PC-3 (cell line): ENCODE results near the gene MSI2. TPM values are rescaled to one million over a fixed set of nuclear protein-coding genes. Genes with fewer than 3 reads are reported as not detected.

Experiments used
- ATAC-seq: fragments of 200-7000 bp; cut with Tn5 transposase; 2 replicates; pipeline ENCODE4 v1.9.1; 2020; ENCODE audit warnings: mild to moderate bottlenecking, moderate library complexity
- BruUV-seq: library from RNA; stranded (reverse); fragments of 400-500 nt; replicated peaks from 2 replicates; lab custom pipeline; 2021; lab: Mats Ljungman, UMichigan
- CTCF ChIA-PET: fragments of 300-600 bp; sonication (Branson Sonifier 250); formaldehyde crosslinking; loops from one replicate; lab custom pipeline; 2022; ENCODE audit warnings: antibody characterized with exemption; lab: Charles Lee
- POLR2A ChIA-PET: fragments of 300-600 bp; sonication (Branson Sonifier 250); formaldehyde crosslinking; loops from one replicate; lab custom pipeline; 2022; ENCODE audit warnings: antibody characterized with exemption; ENCODE audit not compliant: unreplicated experiment; lab: Charles Lee
- DNase-seq: peaks from one replicate; pipeline ENCODE4 v3.0.0-alpha.2; 2015
- H2AFZ ChIP-seq: fragments of 300-600 bp; sonication (generic); 2 replicates; pipeline ENCODE4 v1.6.0; 2016; ENCODE audit warnings: antibody characterized with exemption, low read length
- H3F3A ChIP-seq: fragments of 300-600 bp; sonication (generic); one replicate; pipeline ENCODE4 v1.6.0; 2017; ENCODE audit warnings: antibody characterized with exemption, low read length, control low read depth, mild to moderate bottlenecking; ENCODE audit not compliant: unreplicated experiment
- H3K27ac ChIP-seq: fragments of 300-600 bp; sonication (generic); 2 replicates; pipeline ENCODE4 v1.5.1; 2016; ENCODE audit warnings: mild to moderate bottlenecking, low read length
- H3K27me3 ChIP-seq: fragments of 300-600 bp; sonication (generic); 2 replicates; pipeline ENCODE4 v1.6.1; 2016; ENCODE audit warnings: low read length, mixed read lengths
- H3K36me3 ChIP-seq: fragments of 300-600 bp; sonication (generic); 2 replicates; pipeline ENCODE4 v1.6.1; 2016; ENCODE audit warnings: low read depth, mixed run types, low read length, mixed read lengths
- H3K4me1 ChIP-seq: fragments of 300-600 bp; sonication (generic); 2 replicates; pipeline ENCODE4 v1.5.1; 2016; ENCODE audit warnings: low read length; ENCODE audit not compliant: insufficient read depth
- H3K4me2 ChIP-seq: fragments of 300-600 bp; sonication (generic); 2 replicates; pipeline ENCODE4 v1.6.0; 2016; ENCODE audit warnings: low read length
- H3K4me3 ChIP-seq: fragments of 300-600 bp; sonication (generic); 2 replicates; pipeline ENCODE4 v1.5.1; 2016; ENCODE audit warnings: mild to moderate bottlenecking, low read length, mixed read lengths
- H3K79me2 ChIP-seq: fragments of 300-600 bp; sonication (generic); 2 replicates; pipeline ENCODE4 v1.6.1; 2017; ENCODE audit warnings: low read length, mixed read lengths
- H3K9ac ChIP-seq: fragments of 300-600 bp; sonication (generic); 2 replicates; pipeline ENCODE4 v1.6.0; 2016; ENCODE audit warnings: mild to moderate bottlenecking, low read length
- H3K9me2 ChIP-seq: fragments of 300-600 bp; sonication (generic); replicated peaks from 2 replicates; pipeline ENCODE4 v1.6.1; 2016; ENCODE audit warnings: mixed run types, low read length, mixed read lengths
- H3K9me3 ChIP-seq: fragments of 300-600 bp; sonication (generic); 2 replicates; pipeline ENCODE4 v1.6.1; 2016; ENCODE audit warnings: low read length, mixed read lengths
- H4K20me1 ChIP-seq: fragments of 300-600 bp; sonication (generic); 2 replicates; pipeline ENCODE4 v1.6.1; 2016; ENCODE audit warnings: low read length, mixed read lengths
- CTCF ChIP-seq: fragments of 300-600 bp; sonication (generic); conservative IDR thresholded peaks from 2 replicates; pipeline ENCODE4 v1.5.1; 2017; ENCODE audit warnings: antibody characterized with exemption, low read depth, mild to moderate bottlenecking, low read length
- EZH2 ChIP-seq: fragments of 300-600 bp; sonication (generic); IDR thresholded peaks from one replicate; pipeline ENCODE4 v1.6.1; 2017; ENCODE audit warnings: antibody characterized with exemption, mild to moderate bottlenecking, low read length; ENCODE audit not compliant: unreplicated experiment
- EZH2phosphoT487 ChIP-seq: fragments of 300-600 bp; sonication (generic); IDR thresholded peaks from 2 replicates; pipeline ENCODE4 v1.6.1; 2018; ENCODE audit warnings: mild to moderate bottlenecking, antibody characterized with exemption, low read length, borderline replicate concordance
- intact Hi-C: fragments of 100-400 bp; cut with micrococcal nuclease; formaldehyde crosslinking; loops from 2 replicates; pipeline ENCODE4 v1.9.0; 2023
- total RNA-seq: library from RNA; depleted of rRNA; stranded (reverse); fragments of >200 nt; gene quantifications from 2 replicates; pipeline ENCODE4 v1.2.3, GENCODE V29; 2014

The MSI2 gene
- total RNA-seq, 1 experiment from 2014 or later: 54.7 TPM

GRCh38 chr17:57391857-57392471 lies 135.6 kb downstream of the MSI2 start:
- Histone ChIP-seq H3K9me2 (no peaks in the 10 kb centered on the region), H3K4me3 (no peak overlapping the region), H3K9me3 (no peaks in the 10 kb centered on the region), H3K36me3 (no peaks in the 10 kb centered on the region; the same call in 1 of the 2 replicates), H3K79me2 (no peaks in the 10 kb centered on the region), H3F3A (no peaks in the 10 kb centered on the region), H3K9ac (no peak overlapping the region), H3K27ac (no peak overlapping the region), H3K4me1 (no peaks in the 10 kb centered on the region), H2AFZ (no peak overlapping the region), H4K20me1 (no peaks in the 10 kb centered on the region), H3K4me2 (no peak overlapping the region), H3K27me3 (no peaks in the 10 kb centered on the region)
- ChIA-PET POLR2A (no interaction called here), CTCF (no interaction called here)
- no peak for TF ChIP-seq CTCF
- TF ChIP-seq EZH2: no peak
- TF ChIP-seq EZH2phosphoT487: no peak
- ATAC-seq: no peak
- no TSS peak for BruUV-seq
- intact Hi-C loops: no loop called here
- DNase-seq: no peak

- intact Hi-C loops: no loop called here
- ATAC-seq: no peak
- no peaks in the 10 kb centered on the region for H3K36me3 ChIP-seq
- ChIA-PET CTCF (no interaction called here), POLR2A (no interaction called here)
- H2AFZ ChIP-seq: no peak overlapping the region
- H3K9me3 ChIP-seq: no peaks in the 10 kb centered on the region
- no peaks in the 10 kb centered on the region for H3K27me3 ChIP-seq
- H4K20me1 ChIP-seq: no peaks in the 10 kb centered on the region
- TF ChIP-seq EZH2phosphoT487 (no peak), CTCF (no peak), EZH2 (no peak)
- H3K4me3 ChIP-seq: no peak overlapping the region
- no peak overlapping the region for H3K4me2 ChIP-seq
- H3K4me1 ChIP-seq: no peaks in the 10 kb centered on the region
- no peak overlapping the region for H3K9ac ChIP-seq
- H3K27ac ChIP-seq: no peak overlapping the region
- H3K79me2 ChIP-seq: no peaks in the 10 kb centered on the region
- no peaks in the 10 kb centered on the region for H3K9me2 ChIP-seq
- no TSS peak for BruUV-seq
- H3F3A ChIP-seq: no peaks in the 10 kb centered on the region
- no peak for DNase-seq
These were observed 137.0 kb downstream of the MSI2 start for GRCh38 chr17:57393368-57393767.

- ATAC-seq (no peak), DNase-seq (no peak)
- BruUV-seq: no TSS peak
- H3F3A ChIP-seq: no peaks in the 10 kb centered on the region
- no peaks in the 10 kb centered on the region for H3K9me3 ChIP-seq
- H3K9me2 ChIP-seq: no peaks in the 10 kb centered on the region
- TF ChIP-seq CTCF (no peak), EZH2phosphoT487 (no peak), EZH2 (no peak)
- intact Hi-C loops: no loop called here
- no peaks in the 10 kb centered on the region for H3K4me1 ChIP-seq
- no peaks in the 10 kb centered on the region for H3K36me3 ChIP-seq
- no peak overlapping the region for H2AFZ ChIP-seq
- no peak overlapping the region for H3K4me3 ChIP-seq
- no peak overlapping the region for H3K9ac ChIP-seq
- no peaks in the 10 kb centered on the region for H3K27me3 ChIP-seq
- no peaks in the 10 kb centered on the region for H4K20me1 ChIP-seq
- POLR2A ChIA-PET: no interaction called here
- H3K27ac ChIP-seq: no peak overlapping the region
- H3K79me2 ChIP-seq: no peaks in the 10 kb centered on the region
- H3K4me2 ChIP-seq: no peak overlapping the region
- CTCF ChIA-PET: no interaction called here
These were observed 138.1 kb downstream of the MSI2 start for GRCh38 chr17:57394375-57394774.
